Immature natural killer cell (primary cell): ENCODE data around the gene DLGAP1. TPM values are rescaled to one million over a fixed set of nuclear protein-coding genes. Genes with fewer than 3 reads are reported as not detected.
"Not testable (repeated sequence)": the region's sequence is repeated elsewhere in the genome, so short reads cannot be mapped to it uniquely, and the experiment has no call there.

ENCODE experiments used
- DNase-seq, 3 donors: peaks; one replicate each; pipeline ENCODE4 v3.0.0; 2022; ENCODE audit warnings: mixed read lengths in 1 of 3
- H3K27ac Mint-ChIP-seq, 6 donors: one replicate each; pipeline ENCODE4 v1.8.0; 2020; ENCODE audit warnings: mixed read lengths in 6 of 6, mild to moderate bottlenecking in 5 of 6, inconsistent platforms in 4 of 6, moderate library complexity in 3 of 6
- H3K27me3 Mint-ChIP-seq, 3 donors: one replicate each; pipeline ENCODE4 v1.8.0; 2020 to 2021; ENCODE audit warnings: low read depth in 3 of 3, mild to moderate bottlenecking in 3 of 3, mixed read lengths in 3 of 3, moderate library complexity in 3 of 3, inconsistent platforms in 1 of 3
- H3K36me3 Mint-ChIP-seq, 3 donors: one replicate each; pipeline ENCODE4 v1.8.0; 2020; ENCODE audit warnings: mixed read lengths in 3 of 3, inconsistent platforms in 2 of 3, mild to moderate bottlenecking in 2 of 3
- H3K4me1 Mint-ChIP-seq, 2 donors: one replicate each; pipeline ENCODE4 v1.8.0; 2020; ENCODE audit warnings: inconsistent platforms in 2 of 2, mild to moderate bottlenecking in 2 of 2, mixed read lengths in 2 of 2, moderate library complexity in 1 of 2
- H3K4me3 Mint-ChIP-seq, 5 donors: one replicate each; pipeline ENCODE4 v1.8.0; 2020; ENCODE audit warnings: mild to moderate bottlenecking in 5 of 5, mixed read lengths in 5 of 5, inconsistent platforms in 3 of 5, moderate library complexity in 3 of 5
- H3K9me3 Mint-ChIP-seq, 6 donors: one replicate each; pipeline ENCODE4 v1.8.0; 2020; ENCODE audit warnings: mild to moderate bottlenecking in 6 of 6, mixed read lengths in 6 of 6, inconsistent platforms in 4 of 6, moderate library complexity in 3 of 6
- polyA plus RNA-seq, 3 donors: library from polyadenylated mRNA; unstranded; fragments of 300-500 nt; fragmentation: Illumina TruSeq; gene quantifications; one replicate each; pipeline ENCODE4 v1.2.3, GENCODE V29; 2021

DLGAP1 gene
- polyA plus RNA-seq, 3 donors from 2014 or later: not detected

- H3K9me3 Mint-ChIP-seq: no peaks in the 10 kb centered on the region
- no peaks in the 10 kb centered on the region for H3K36me3 Mint-ChIP-seq
- DNase-seq: no peak
- H3K27ac Mint-ChIP-seq: no peak overlapping the region
- H3K4me3 Mint-ChIP-seq: no peak overlapping the region
- no peaks in the 10 kb centered on the region for H3K4me1 Mint-ChIP-seq
- H3K27me3 Mint-ChIP-seq: peaks cover 5 to 8% (median 6%) of the 10 kb centered on the region in 3 donors
These were observed 803.8 kb downstream of the DLGAP1 start for GRCh38 chr18:3651266-3651665.

GRCh38 chr18:3650521-3651042, 804.5 kb downstream of the DLGAP1 start:
- not testable (repeated sequence) for H3K36me3 Mint-ChIP-seq, H3K4me1 Mint-ChIP-seq, H3K4me3 Mint-ChIP-seq

GRCh38 chr18:3649633-3650426, 805.3 kb downstream of the DLGAP1 start:
- H3K4me1 Mint-ChIP-seq: no peaks in the 10 kb centered on the region
- no peaks in the 10 kb centered on the region for H3K9me3 Mint-ChIP-seq
- no peak overlapping the region for H3K27ac Mint-ChIP-seq

More at GRCh38 chr18:3650521-3651042, 804.5 kb downstream of the DLGAP1 start:
- H3K27me3 Mint-ChIP-seq, H3K9me3 Mint-ChIP-seq, DNase-seq, H3K27ac Mint-ChIP-seq: not testable (repeated sequence)

GRCh38 chr18:3649135-3649632, 805.9 kb downstream of the DLGAP1 start:
- H3K4me1 Mint-ChIP-seq: no peaks in the 10 kb centered on the region
- peaks cover 2 to 8% (median 5%) of the 10 kb centered on the region in 3 donors for H3K27me3 Mint-ChIP-seq
- H3K9me3 Mint-ChIP-seq: no peaks in the 10 kb centered on the region
- H3K36me3 Mint-ChIP-seq: no peaks in the 10 kb centered on the region
- no peak for DNase-seq
- no peak overlapping the region for H3K27ac Mint-ChIP-seq
- H3K4me3 Mint-ChIP-seq: no peak overlapping the region

More at GRCh38 chr18:3649633-3650426, 805.3 kb downstream of the DLGAP1 start:
- Mint-ChIP-seq H3K4me3 (no peak overlapping the region), H3K27me3 (peaks cover 3 to 8% (median 5%) of the 10 kb centered on the region in 3 donors), H3K36me3 (no peaks in the 10 kb centered on the region)
- DNase-seq: no peak

GRCh38 chr18:3648641-3649040, 806.5 kb downstream of the DLGAP1 start:
- H3K4me1 Mint-ChIP-seq: no peaks in the 10 kb centered on the region
- H3K27me3 Mint-ChIP-seq: peaks cover 2 to 8% (median 5%) of the 10 kb centered on the region in 3 donors
- H3K36me3 Mint-ChIP-seq: no peaks in the 10 kb centered on the region
- H3K9me3 Mint-ChIP-seq: no peaks in the 10 kb centered on the region
- no peak overlapping the region for H3K27ac Mint-ChIP-seq
- DNase-seq: no peak
- H3K4me3 Mint-ChIP-seq: no peak overlapping the region

GRCh38 chr18:3648200-3648599, 806.9 kb downstream of the DLGAP1 start:
- peaks cover 2 to 8% (median 5%) of the 10 kb centered on the region in 3 donors for H3K27me3 Mint-ChIP-seq

GRCh38 chr18:3647636-3648035, 807.5 kb downstream of the DLGAP1 start:
- Mint-ChIP-seq H3K27ac (no peak overlapping the region), H3K27me3 (peaks cover 0 to 8% (median 5%) of the 10 kb centered on the region in 3 donors), H3K4me1 (no peaks in the 10 kb centered on the region), H3K4me3 (no peak overlapping the region), H3K9me3 (no peaks in the 10 kb centered on the region), H3K36me3 (no peaks in the 10 kb centered on the region)
- DNase-seq: no peak

More at GRCh38 chr18:3648200-3648599, 806.9 kb downstream of the DLGAP1 start:
- Mint-ChIP-seq H3K36me3 (no peaks in the 10 kb centered on the region), H3K4me1 (no peaks in the 10 kb centered on the region), H3K9me3 (no peaks in the 10 kb centered on the region), H3K4me3 (no peak overlapping the region), H3K27ac (no peak overlapping the region)
- no peak for DNase-seq

GRCh38 chr18:3645384-3646156, 809.5 kb downstream of the DLGAP1 start:
- Mint-ChIP-seq H3K27ac (no peak overlapping the region), H3K27me3 (peaks cover 0 to 8% (median 5%) of the 10 kb centered on the region in 3 donors), H3K36me3 (no peaks in the 10 kb centered on the region), H3K9me3 (no peaks in the 10 kb centered on the region), H3K4me3 (no peak overlapping the region), H3K4me1 (no peaks in the 10 kb centered on the region)
- DNase-seq: no peak

GRCh38 chr18:3634250-3634939, 820.7 kb downstream of the DLGAP1 start:
- Mint-ChIP-seq H3K4me1 (no peaks in the 10 kb centered on the region), H3K4me3 (no peak overlapping the region), H3K27ac (no peak overlapping the region), H3K36me3 (no peaks in the 10 kb centered on the region), H3K27me3 (peaks cover 0 to 3% (median 0%) of the 10 kb centered on the region in 3 donors), H3K9me3 (no peaks in the 10 kb centered on the region)
- no peak for DNase-seq

- Mint-ChIP-seq H3K9me3 (no peaks in the 10 kb centered on the region), H3K36me3 (no peaks in the 10 kb centered on the region), H3K27me3 (peaks cover 0 to 1% (median 0%) of the 10 kb centered on the region in 3 donors), H3K27ac (no peak overlapping the region), H3K4me1 (no peaks in the 10 kb centered on the region), H3K4me3 (no peak overlapping the region)
- no peak for DNase-seq
These were observed 823.2 kb downstream of the DLGAP1 start for GRCh38 chr18:3631887-3632286.

GRCh38 chr18:3626929-3627458, 828.1 kb downstream of the DLGAP1 start:
- H3K27ac Mint-ChIP-seq: no peak overlapping the region
- DNase-seq: no peak

GRCh38 chr18:3625742-3626091, 829.4 kb downstream of the DLGAP1 start:
- Mint-ChIP-seq H3K4me1 (no peaks in the 10 kb centered on the region), H3K4me3 (no peak overlapping the region), H3K36me3 (no peaks in the 10 kb centered on the region), H3K9me3 (no peaks in the 10 kb centered on the region), H3K27ac (no peak overlapping the region), H3K27me3 (peaks cover 0 to 6% (median 4%) of the 10 kb centered on the region in 3 donors)
- DNase-seq: no peak

More at GRCh38 chr18:3626929-3627458, 828.1 kb downstream of the DLGAP1 start:
- Mint-ChIP-seq H3K9me3 (no peaks in the 10 kb centered on the region), H3K36me3 (no peaks in the 10 kb centered on the region), H3K4me1 (no peaks in the 10 kb centered on the region), H3K27me3 (peaks cover 0 to 6% (median 4%) of the 10 kb centered on the region in 3 donors), H3K4me3 (no peak overlapping the region)

GRCh38 chr18:3624935-3625741, 830.0 kb downstream of the DLGAP1 start:
- Mint-ChIP-seq H3K27ac (no peak overlapping the region), H3K9me3 (no peaks in the 10 kb centered on the region), H3K4me1 (no peaks in the 10 kb centered on the region), H3K27me3 (peaks cover 0 to 6% (median 4%) of the 10 kb centered on the region in 3 donors), H3K36me3 (no peaks in the 10 kb centered on the region), H3K4me3 (no peak overlapping the region)
- DNase-seq: no peak
